Erythroblast (primary cell): Measurements from ENCODE around the gene KIDINS220.

Experiments
- GATA1 ChIP-seq: IDR thresholded peaks from 2 replicates; pipeline ENCODE4 v1.6.1; 2011; ENCODE audit warnings: low read depth, mild to moderate bottlenecking, control low read depth, low read length, moderate library complexity
- POLR2A ChIP-seq: IDR thresholded peaks from 2 replicates; pipeline ENCODE4 v1.6.1; 2011; ENCODE audit warnings: mild to moderate bottlenecking, low read length

DNA sequence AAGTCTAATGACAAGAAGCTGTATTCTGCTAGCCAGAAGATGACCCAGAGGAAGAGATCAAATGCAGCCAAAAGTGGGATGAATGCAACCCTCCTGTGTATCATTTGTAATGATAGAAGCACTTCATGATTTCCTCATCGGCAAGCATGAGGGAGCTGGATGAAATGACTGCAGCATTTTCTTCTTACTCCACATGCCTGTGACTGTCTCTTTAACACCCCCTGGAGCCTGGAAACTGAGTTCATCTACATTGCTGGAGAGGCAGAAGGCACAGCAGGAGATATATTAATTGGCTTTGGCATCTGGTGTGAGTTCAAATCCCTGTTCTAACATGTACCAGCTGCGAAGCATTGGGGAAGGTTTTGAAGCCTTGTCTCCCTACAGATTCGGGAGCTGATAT, 117.9 kb downstream of the KIDINS220 start:
- no peak for TF ChIP-seq POLR2A
- no peak for TF ChIP-seq GATA1
